ENCODE data around the gene SGO2. TPM values are rescaled to one million over a fixed set of nuclear protein-coding genes. Genes with fewer than 3 reads are reported as not detected.
"Not testable (repeated sequence)": the region's sequence is repeated elsewhere in the genome, so short reads cannot be mapped to it uniquely, and the experiment has no call there.

Gene SGO2
- total and polyA plus RNA-seq, 4 experiments from 2014 or later, result 1.7 to 4.8 (median 3.4) TPM

GRCh38 chr2:200610217-200610616 lies 84.2 kb downstream of the SGO2 start:
- H3K27me3 Mint-ChIP-seq, result peaks cover 7 to 12% of the 10 kb centered on the region in 2 donors
- H3K9me3 Mint-ChIP-seq; H3K4me3 Mint-ChIP-seq; intact Hi-C loops (cut with micrococcal nuclease); H3K4me3 ChIP-seq (ENCODE audit: low read length in 2 of 2); H3K36me3 ChIP-seq (ENCODE audit: insufficient read depth, low read length); H3K4me1 Mint-ChIP-seq; H3K4me1 ChIP-seq (ENCODE audit: insufficient read depth, low read length); CTCF ChIA-PET (ENCODE audit: partially characterized antibody); H3K27ac ChIP-seq (ENCODE audit: low read depth, low read length); POLR2A ChIA-PET (ENCODE audit: partially characterized antibody); H3K36me3 Mint-ChIP-seq; H3K9me3 ChIP-seq (ENCODE audit: control insufficient read depth in 1 of 2, low read length in 2 of 2); DNase-seq; H3K27me3 ChIP-seq (ENCODE audit: insufficient read depth, low read length); H3K27ac Mint-ChIP-seq: not testable (repeated sequence)

GRCh38 chr2:200613692-200614091 lies 87.7 kb downstream of the SGO2 start:
- ChIA-PET CTCF (ENCODE audit: partially characterized antibody) (no interaction called here), POLR2A (ENCODE audit: partially characterized antibody) (no interaction called here)
- Histone ChIP-seq H3K27me3 (ENCODE audit: insufficient read depth, low read length) (no peaks in the 10 kb centered on the region), H3K27ac (ENCODE audit: low read depth, low read length) (no peak overlapping the region), H3K36me3 (ENCODE audit: insufficient read depth, low read length) (no peaks in the 10 kb centered on the region), H3K4me1 (ENCODE audit: insufficient read depth, low read length) (no peaks in the 10 kb centered on the region), H3K4me3 (ENCODE audit: low read length in 2 of 2) (no peak overlapping the region), H3K9me3 (ENCODE audit: control insufficient read depth in 1 of 2, low read length in 2 of 2) (no peaks in the 10 kb centered on the region)
- peaks cover 11 to 15% of the 10 kb centered on the region in 2 donors for H3K27me3 Mint-ChIP-seq
- H3K4me3 Mint-ChIP-seq, result no peak overlapping the region
- peaks cover 0 to under 1% (median 0%) of the 10 kb centered on the region in 8 donors for H3K9me3 Mint-ChIP-seq
- no peaks in the 10 kb centered on the region for H3K36me3 Mint-ChIP-seq
- intact Hi-C loops (cut with micrococcal nuclease), result no loop called here
- no peak for DNase-seq
- no peak overlapping the region for H3K27ac Mint-ChIP-seq
- H3K4me1 Mint-ChIP-seq, result peaks cover 0 to 1% (median 0%) of the 10 kb centered on the region in 4 donors

- Histone ChIP-seq H3K36me3 (ENCODE audit: insufficient read depth, low read length) (no peaks in the 10 kb centered on the region), H3K4me1 (ENCODE audit: insufficient read depth, low read length) (no peaks in the 10 kb centered on the region), H3K27me3 (ENCODE audit: insufficient read depth, low read length) (no peaks in the 10 kb centered on the region), H3K9me3 (ENCODE audit: control insufficient read depth in 1 of 2, low read length in 2 of 2) (no peaks in the 10 kb centered on the region), H3K4me3 (ENCODE audit: low read length in 2 of 2) (no peak overlapping the region), H3K27ac (ENCODE audit: low read depth, low read length) (no peak overlapping the region)
- H3K27me3 Mint-ChIP-seq, result peaks cover 11 to 15% of the 10 kb centered on the region in 2 donors
- DNase-seq, result no peak
- peaks cover 0 to 1% (median 0%) of the 10 kb centered on the region in 4 donors for H3K4me1 Mint-ChIP-seq
- ChIA-PET POLR2A (ENCODE audit: partially characterized antibody) (no interaction called here), CTCF (ENCODE audit: partially characterized antibody) (no interaction called here)
- H3K9me3 Mint-ChIP-seq, result no peaks in the 10 kb centered on the region
- no peak overlapping the region for H3K27ac Mint-ChIP-seq
- H3K36me3 Mint-ChIP-seq, result no peaks in the 10 kb centered on the region
- no peak overlapping the region for H3K4me3 Mint-ChIP-seq
- intact Hi-C loops (cut with micrococcal nuclease), result no loop called here
Measured at GRCh38 chr2:200614249-200614648, 88.2 kb downstream of the SGO2 start.

GRCh38 chr2:200615247-200615646 lies 89.2 kb downstream of the SGO2 start:
- intact Hi-C loops (cut with micrococcal nuclease), result no loop called here
- DNase-seq, result no peak
- CTCF ChIA-PET (ENCODE audit: partially characterized antibody), result no interaction called here

GRCh38 chr2:200616193-200616592 lies 90.2 kb downstream of the SGO2 start:
- H3K9me3 ChIP-seq (ENCODE audit: control insufficient read depth in 1 of 2, low read length in 2 of 2), result no peaks in the 10 kb centered on the region
- Mint-ChIP-seq H3K27ac (no peak overlapping the region), H3K4me3 (no peak overlapping the region), H3K36me3 (no peaks in the 10 kb centered on the region), H3K27me3 (peaks cover 11% of the 10 kb centered on the region in 2 donors), H3K4me1 (peaks cover 0 to 1% (median 0%) of the 10 kb centered on the region in 4 donors), H3K9me3 (no peaks in the 10 kb centered on the region)
- no peak for DNase-seq
- no peaks in the 10 kb centered on the region for H3K4me1 ChIP-seq (ENCODE audit: insufficient read depth, low read length)
- intact Hi-C loops (cut with micrococcal nuclease), result no loop called here
- H3K4me3 ChIP-seq (ENCODE audit: low read length in 2 of 2), result no peak overlapping the region
- ChIA-PET CTCF (ENCODE audit: partially characterized antibody) (no interaction called here), POLR2A (ENCODE audit: partially characterized antibody) (no interaction called here)
- H3K27me3 ChIP-seq (ENCODE audit: insufficient read depth, low read length), result no peaks in the 10 kb centered on the region
- no peak overlapping the region for H3K27ac ChIP-seq (ENCODE audit: low read depth, low read length)
- no peaks in the 10 kb centered on the region for H3K36me3 ChIP-seq (ENCODE audit: insufficient read depth, low read length)

More at GRCh38 chr2:200615247-200615646, 89.2 kb downstream of the SGO2 start:
- H3K27ac ChIP-seq (ENCODE audit: low read depth, low read length), result no peak overlapping the region
- no peak overlapping the region for H3K4me3 ChIP-seq (ENCODE audit: low read length in 2 of 2)
- H3K4me1 Mint-ChIP-seq, result peaks cover 0 to 1% (median 0%) of the 10 kb centered on the region in 4 donors
- no peaks in the 10 kb centered on the region for H3K9me3 Mint-ChIP-seq
- no peak overlapping the region for H3K27ac Mint-ChIP-seq
- no peaks in the 10 kb centered on the region for H3K27me3 ChIP-seq (ENCODE audit: insufficient read depth, low read length)
- no peaks in the 10 kb centered on the region for H3K9me3 ChIP-seq (ENCODE audit: control insufficient read depth in 1 of 2, low read length in 2 of 2)
- POLR2A ChIA-PET (ENCODE audit: partially characterized antibody), result no interaction called here
- peaks cover 11% of the 10 kb centered on the region in 2 donors for H3K27me3 Mint-ChIP-seq
- no peaks in the 10 kb centered on the region for H3K36me3 ChIP-seq (ENCODE audit: insufficient read depth, low read length)
- no peak overlapping the region for H3K4me3 Mint-ChIP-seq
- no peaks in the 10 kb centered on the region for H3K36me3 Mint-ChIP-seq
- no peaks in the 10 kb centered on the region for H3K4me1 ChIP-seq (ENCODE audit: insufficient read depth, low read length)

GRCh38 chr2:200616656-200617055 lies 90.6 kb downstream of the SGO2 start:
- no peaks in the 10 kb centered on the region for H3K9me3 Mint-ChIP-seq
- no peaks in the 10 kb centered on the region for H3K36me3 Mint-ChIP-seq
- no peak for DNase-seq
- Histone ChIP-seq H3K36me3 (ENCODE audit: insufficient read depth, low read length) (no peaks in the 10 kb centered on the region), H3K4me1 (ENCODE audit: insufficient read depth, low read length) (no peaks in the 10 kb centered on the region), H3K27ac (ENCODE audit: low read depth, low read length) (no peak overlapping the region), H3K9me3 (ENCODE audit: control insufficient read depth in 1 of 2, low read length in 2 of 2) (no peaks in the 10 kb centered on the region), H3K27me3 (ENCODE audit: insufficient read depth, low read length) (no peaks in the 10 kb centered on the region), H3K4me3 (ENCODE audit: low read length in 2 of 2) (no peak overlapping the region)
- CTCF ChIA-PET (ENCODE audit: partially characterized antibody), result no interaction called here
- no peak overlapping the region for H3K27ac Mint-ChIP-seq
- POLR2A ChIA-PET (ENCODE audit: partially characterized antibody), result no interaction called here
- peaks cover 0 to 1% (median 0%) of the 10 kb centered on the region in 4 donors for H3K4me1 Mint-ChIP-seq
- peaks cover 11% of the 10 kb centered on the region in 2 donors for H3K27me3 Mint-ChIP-seq
- H3K4me3 Mint-ChIP-seq, result no peak overlapping the region
- intact Hi-C loops (cut with micrococcal nuclease), result no loop called here

GRCh38 chr2:200617156-200618053 lies 91.4 kb downstream of the SGO2 start:
- H3K27ac ChIP-seq (ENCODE audit: low read depth, low read length), result no peak overlapping the region
- CTCF ChIA-PET (ENCODE audit: partially characterized antibody), result no interaction called here

More at GRCh38 chr2:200617156-200618053, 91.4 kb downstream of the SGO2 start:
- Histone ChIP-seq H3K9me3 (ENCODE audit: control insufficient read depth in 1 of 2, low read length in 2 of 2) (no peaks in the 10 kb centered on the region), H3K27me3 (ENCODE audit: insufficient read depth, low read length) (no peaks in the 10 kb centered on the region), H3K4me3 (ENCODE audit: low read length in 2 of 2) (no peak overlapping the region), H3K36me3 (ENCODE audit: insufficient read depth, low read length) (no peaks in the 10 kb centered on the region), H3K4me1 (ENCODE audit: insufficient read depth, low read length) (no peaks in the 10 kb centered on the region)
- peaks cover 0 to 1% (median 0%) of the 10 kb centered on the region in 4 donors for H3K4me1 Mint-ChIP-seq
- H3K9me3 Mint-ChIP-seq, result no peaks in the 10 kb centered on the region
- POLR2A ChIA-PET (ENCODE audit: partially characterized antibody), result no interaction called here
- H3K4me3 Mint-ChIP-seq, result no peak overlapping the region
- H3K27me3 Mint-ChIP-seq, result peaks cover 9 to 13% of the 10 kb centered on the region in 2 donors
- no peak overlapping the region for H3K27ac Mint-ChIP-seq
- no peaks in the 10 kb centered on the region for H3K36me3 Mint-ChIP-seq
- DNase-seq, result no peak
- intact Hi-C loops (cut with micrococcal nuclease), result no loop called here

All from CD4-positive, alpha-beta memory T cell (primary cell).